ENCODE results near the gene SPAAR. TPM values are rescaled to one million over a fixed set of nuclear protein-coding genes. Genes with fewer than 3 reads are reported as not detected.

Gene SPAAR
- total RNA-seq, 1 experiment from 2014 or later, result not detected

GRCh38 chr9:35935755-35936509 is 26.6 kb downstream of the SPAAR start:
- Histone ChIP-seq H2AFZ (ENCODE audit: low read depth, low read length, poor library complexity, severe bottlenecking) (no peak overlapping the region), H3K27ac (ENCODE audit: low read depth, low read length) (no peak overlapping the region), H4K20me1 (ENCODE audit: insufficient read depth) (no peaks in the 10 kb centered on the region), H3K79me2 (ENCODE audit: insufficient read depth, low read length) (no peaks in the 10 kb centered on the region), H3K9ac (ENCODE audit: low read length) (no peak overlapping the region), H3K36me3 (ENCODE audit: control insufficient read depth in 1 of 2, insufficient read depth in 2 of 2, low read length in 2 of 2) (no peaks in the 10 kb centered on the region), H3K27me3 (ENCODE audit: insufficient read depth, low read length) (no peaks in the 10 kb centered on the region), H3K4me2 (ENCODE audit: low read length) (no peak overlapping the region), H3K9me2 (ENCODE audit: insufficient read depth) (no peaks in the 10 kb centered on the region), H3K4me1 (ENCODE audit: control insufficient read depth in 1 of 2, insufficient read depth in 2 of 2, low read length in 2 of 2) (no peaks in the 10 kb centered on the region), H3K9me3 (ENCODE audit: control insufficient read depth in 1 of 2, insufficient read depth in 1 of 2, low read depth in 1 of 2, low read length in 2 of 2) (no peaks in the 10 kb centered on the region), H3K4me3 (replicated peaks in 1 of 2; ENCODE audit: low read depth in 1 of 2, low read length in 2 of 2) (no peak overlapping the region)
- no peak for TF ChIP-seq EZH2phosphoT487 (IDR thresholded peaks at IDR 0.05; ENCODE audit: borderline replicate concordance)
- no peak for TF ChIP-seq SIN3A (IDR thresholded peaks at IDR 0.05; ENCODE audit: low read depth)
- no peak for TF ChIP-seq CEBPB (IDR thresholded peaks at IDR 0.05; ENCODE audit: low read depth)
- TF ChIP-seq EGR1 (IDR thresholded peaks at IDR 0.05; ENCODE audit: low read depth), result no peak
- no peak for TF ChIP-seq EZH2 (IDR thresholded peaks at IDR 0.05)
- TF ChIP-seq TCF7L2 (IDR thresholded peaks at IDR 0.05; ENCODE audit: borderline replicate concordance, extremely low read depth, insufficient read depth, insufficient read length), result no peak
- TF ChIP-seq JUND (IDR thresholded peaks at IDR 0.05), result no peak
- no peak for TF ChIP-seq ATF3 (IDR thresholded peaks at IDR 0.05)
- no peak for TF ChIP-seq CTCF (IDR thresholded peaks at IDR 0.05 in 2 of 3, conservative IDR thresholded peaks at IDR 0.05 in 1 of 3; ENCODE audit: borderline replicate concordance in 1 of 3, insufficient read depth in 1 of 3, low read depth in 2 of 3, low read length in 2 of 3)
- no peak for TF ChIP-seq POLR2A (IDR thresholded peaks at IDR 0.05; ENCODE audit: borderline replicate concordance, extremely low read depth, insufficient read depth, insufficient read length)
- no peak for TF ChIP-seq YY1 (IDR thresholded peaks at IDR 0.05; ENCODE audit: extremely low read depth, insufficient replicate concordance, low read depth, low read length)
- no peak for TF ChIP-seq SP1 (IDR thresholded peaks at IDR 0.05; ENCODE audit: low read depth)
- TF ChIP-seq ZBTB33 (IDR thresholded peaks at IDR 0.05; ENCODE audit: extremely low read depth, insufficient replicate concordance, low read length), result no peak
- TF ChIP-seq RAD21 (IDR thresholded peaks at IDR 0.05; ENCODE audit: low read depth), result no peak
- TF ChIP-seq ZFX (IDR thresholded peaks at IDR 0.05), result no peak
- CTCF ChIA-PET, result interaction anchor here (1.1 kb wide), 1 partner anchor 9 kb away, joined by 5 read pairs; no protein-coding TSS in a partner anchor
- intact Hi-C loops (cut with micrococcal nuclease), result no loop called here
- no peak for DNase-seq (ENCODE audit: low read depth, low spot score)
- RAD21 ChIA-PET (ENCODE audit: low non-redundant PET in 1 of 2, low total read pairs in 2 of 2, uncharacterized antibody in 2 of 2, unreplicated experiment in 2 of 2), result no interaction called here
- POLR2A ChIA-PET, result no interaction called here
- no peak for ATAC-seq
- no TSS peak for BruUV-seq (replicated peaks)
